Anterior cingulate cortex (tissue), 58 donors: Measurements from ENCODE around the gene RPTOR.

Experiments
- DNase-seq, 58 donors: peaks; one replicate each; lab custom pipeline; 2025; lab: John Stamatoyannopoulos, UW

Gene RPTOR

GRCh38 chr17:80636361-80637018 is 91.9 kb downstream of the RPTOR start:
- no peak for DNase-seq

GRCh38 chr17:80637048-80637781 is 92.6 kb downstream of the RPTOR start:
- no peak for DNase-seq

- no peak for DNase-seq
These were observed 95.0 kb downstream of the RPTOR start for GRCh38 chr17:80639658-80640057.

GRCh38 chr17:80640366-80641084 is 95.9 kb downstream of the RPTOR start:
- DNase-seq: no peak

GRCh38 chr17:80643326-80644099 is 98.9 kb downstream of the RPTOR start:
- DNase-seq: no peak

- DNase-seq: no peak
These were observed 99.9 kb downstream of the RPTOR start for GRCh38 chr17:80644536-80644935.

GRCh38 chr17:80645706-80646325 is 101.2 kb downstream of the RPTOR start:
- DNase-seq: no peak

- no peak for DNase-seq
These were observed 101.7 kb downstream of the RPTOR start for GRCh38 chr17:80646328-80646727.

- DNase-seq: no peak
These were observed 103.1 kb downstream of the RPTOR start for GRCh38 chr17:80647746-80648145.

GRCh38 chr17:80649200-80649644 is 104.6 kb downstream of the RPTOR start:
- no peak for DNase-seq

- peak in 13 of 58 donors; percentile 9 to 49 (median 17) for DNase-seq
These were observed 105.2 kb downstream of the RPTOR start for GRCh38 chr17:80649672-80650330.

- no peak for DNase-seq
These were observed 105.7 kb downstream of the RPTOR start for GRCh38 chr17:80650331-80650672.

- DNase-seq: no peak
These were observed 106.3 kb downstream of the RPTOR start for GRCh38 chr17:80650751-80651518.

GRCh38 chr17:80652756-80653330 is 108.2 kb downstream of the RPTOR start:
- no peak for DNase-seq

GRCh38 chr17:80653856-80654255 is 109.2 kb downstream of the RPTOR start:
- DNase-seq: no peak

GRCh38 chr17:80655608-80656007 is 111.0 kb downstream of the RPTOR start:
- no peak for DNase-seq

- DNase-seq: peak in 8 of 58 donors; percentile 7 to 58 (median 24)
These were observed 112.0 kb downstream of the RPTOR start for GRCh38 chr17:80656590-80656989.

- DNase-seq: no peak
These were observed 112.9 kb downstream of the RPTOR start for GRCh38 chr17:80657561-80657960.

- DNase-seq: no peak
These were observed 114.2 kb downstream of the RPTOR start for GRCh38 chr17:80658821-80659220.
